Uterus (tissue), 4 donors: ENCODE measurements around the gene SLC34A3. TPM values are rescaled to one million over a fixed set of nuclear protein-coding genes. Genes with fewer than 3 reads are reported as not detected.

ENCODE experiments used
- DNase-seq, 2 donors: peaks; one replicate each; pipeline ENCODE4 v3.0.0-alpha.2; 2019 to 2020
- H3K27ac ChIP-seq, 2 donors: fragments of 200-600 bp; sonication (generic); 1 replicate in 1 of 2; 2 replicates in 1 of 2; pipeline ENCODE4 v1.5.1; 2016 to 2018
- H3K27me3 ChIP-seq, 2 donors: fragments of 200-600 bp; sonication (generic); one replicate each; pipeline ENCODE4 v1.5.1; 2018 to 2019; ENCODE audit warnings: control low read depth in 1 of 2
- H3K36me3 ChIP-seq, 2 donors: fragments of 200-600 bp; sonication (generic); one replicate each; pipeline ENCODE4 v1.5.1; 2019; ENCODE audit warnings: control low read depth in 1 of 2
- H3K4me1 ChIP-seq, 2 donors: fragments of 200-600 bp; sonication (generic); one replicate each; pipeline ENCODE4 v1.5.1; 2018 to 2019; ENCODE audit warnings: control low read depth in 1 of 2
- H3K4me3 ChIP-seq, 2 donors: fragments of 200-600 bp; sonication (generic); 1 replicate in 1 of 2; 2 replicates in 1 of 2; pipeline ENCODE4 v1.5.1; 2018 to 2019; ENCODE audit warnings: mild to moderate bottlenecking in 1 of 2
- H3K9me3 ChIP-seq, 2 donors: fragments of 200-600 bp; sonication (generic); one replicate each; pipeline ENCODE4 v1.5.1; 2019; ENCODE audit warnings: control low read depth in 1 of 2
- CTCF ChIP-seq, 4 experiments: fragments of 200-600 bp in 2 of 4; fragments of 450-650 bp in 2 of 4; sonication (generic) in 2 of 4; IDR thresholded peaks; one replicate each; pipeline ENCODE4 v1.5.1; 2016 to 2019; ENCODE audit warnings: antibody characterized with exemption in 4 of 4, mild to moderate bottlenecking in 2 of 4, moderate library complexity in 1 of 4
- POLR2A ChIP-seq, 2 donors: fragments of 450-650 bp; IDR thresholded peaks; one replicate each; pipeline ENCODE4 v1.6.1; 2016; ENCODE audit warnings: antibody characterized with exemption in 2 of 2, mild to moderate bottlenecking in 1 of 2, moderate library complexity in 1 of 2
- intact Hi-C: fragments of 100-400 bp; cut with DNase I; formaldehyde crosslinking; loops from one replicate; pipeline ENCODE4 v1.15.1; 2023; ENCODE audit warnings: low total_unique reads
- total RNA-seq, 4 donors: library from RNA; depleted of rRNA in 3 of 4; stranded (reverse); fragments of >200 nt in 3 of 4; gene quantifications; one replicate each; pipeline versions ENCODE4 v1.1.0 to v1.2.4, GENCODE V29; 2014 to 2023
- donor health status: DM: yes; HTN: yes; CAD: no.

The SLC34A3 gene
- total RNA-seq, 4 donors from 2014 or later: 0.48 TPM; not detected in 3

DNA sequence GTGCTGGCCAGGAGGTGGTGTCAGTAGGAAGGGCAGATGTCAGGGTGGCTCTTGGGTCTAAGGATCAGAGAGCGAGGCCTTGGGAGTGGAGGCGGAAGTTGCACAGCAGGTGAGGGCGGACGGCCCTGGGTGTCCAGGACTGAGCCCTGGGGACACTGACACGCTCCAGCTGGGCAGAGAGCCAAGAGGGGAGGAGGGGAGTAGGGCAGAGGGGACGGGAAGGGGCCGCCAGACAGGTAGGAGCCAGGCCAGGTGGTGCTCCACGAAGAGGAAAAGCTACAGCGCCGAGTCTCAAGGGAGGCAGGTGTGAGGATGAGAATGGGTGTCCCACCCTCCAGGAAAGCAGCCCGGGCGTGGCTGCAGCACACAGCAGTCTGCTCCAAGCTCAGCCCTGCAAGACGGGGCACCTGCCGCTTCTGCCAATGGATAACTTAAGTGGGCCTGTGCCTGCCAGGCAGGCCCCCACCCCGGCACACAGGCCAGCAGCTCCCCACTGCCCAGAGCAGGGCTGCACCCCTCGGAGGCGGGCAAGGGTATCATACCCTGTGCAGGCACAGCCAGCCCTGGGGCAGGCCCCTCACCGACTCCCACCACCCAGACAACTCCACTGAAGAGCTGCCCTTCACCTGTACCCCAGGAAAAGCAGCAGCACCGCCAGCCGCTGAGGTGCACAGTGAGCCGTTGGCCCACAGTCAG, 35.0 kb upstream of the SLC34A3 start:
- Histone ChIP-seq H3K27me3 (no peaks in the 10 kb centered on the region), H3K27ac (no peak overlapping the region), H3K4me3 (no peak overlapping the region), H3K36me3 (no peaks in the 10 kb centered on the region), H3K4me1 (peaks cover 8 to 17% of the 10 kb centered on the region in 2 donors), H3K9me3 (no peaks in the 10 kb centered on the region)
- TF ChIP-seq CTCF (IDR thresholded peaks at IDR 0.05): no peak
- intact Hi-C loops: no loop called here
- DNase-seq: no peak

DNA sequence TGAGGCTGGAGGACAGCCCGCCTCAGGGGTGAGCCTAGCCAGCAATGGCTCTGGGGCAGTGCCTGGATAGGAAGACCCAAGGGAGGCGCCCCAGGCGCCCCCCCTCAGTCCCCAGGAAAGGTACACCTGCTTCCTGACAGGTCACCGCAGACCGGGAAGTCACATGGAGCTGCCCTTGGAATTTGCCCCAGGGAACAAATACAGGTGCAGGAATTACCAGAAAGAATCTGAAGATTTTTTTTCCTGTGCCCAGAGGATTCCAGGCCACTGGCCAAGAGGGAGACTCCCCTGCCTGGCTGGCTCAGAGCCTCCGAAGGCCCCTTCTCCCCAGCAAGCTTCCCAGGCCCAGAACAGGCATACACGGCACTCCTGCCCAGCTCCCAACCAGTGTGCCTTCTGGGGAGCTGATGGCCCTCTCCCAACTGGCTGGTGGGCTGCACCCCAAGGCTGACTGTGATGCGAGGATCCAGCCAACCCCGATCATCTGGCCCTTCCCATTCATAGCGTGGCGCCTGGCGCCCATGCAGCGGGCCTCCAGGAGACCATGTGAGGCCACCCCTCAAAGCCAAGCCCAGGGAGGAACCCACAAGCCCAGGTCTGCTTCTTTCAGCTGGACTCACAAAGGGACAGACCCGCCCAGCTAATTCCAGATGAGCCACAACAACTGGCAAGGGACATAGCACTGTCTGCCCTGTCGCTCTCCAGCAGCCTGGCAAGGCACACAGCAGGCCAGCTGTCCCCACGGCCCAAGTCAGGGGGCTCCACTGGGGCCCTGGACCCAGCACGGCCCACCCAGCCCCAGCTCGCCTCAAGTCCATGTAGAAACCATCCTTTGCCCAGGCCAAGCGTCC, 32.4 kb upstream of the SLC34A3 start:
- no peak for DNase-seq
- H3K27ac ChIP-seq: no peak overlapping the region
- intact Hi-C loops: no loop called here
- H3K36me3 ChIP-seq: no peaks in the 10 kb centered on the region
- peaks cover 8 to 17% of the 10 kb centered on the region in 2 donors for H3K4me1 ChIP-seq
- TF ChIP-seq POLR2A (IDR thresholded peaks at IDR 0.05): no peak
- no peak for TF ChIP-seq CTCF (IDR thresholded peaks at IDR 0.05)
- H3K4me3 ChIP-seq: no peak overlapping the region
- H3K27me3 ChIP-seq: no peaks in the 10 kb centered on the region
- no peaks in the 10 kb centered on the region for H3K9me3 ChIP-seq

- intact Hi-C loops: no loop called here
- H3K36me3 ChIP-seq: no peaks in the 10 kb centered on the region
- no peak for DNase-seq
- peaks cover 12 to 17% of the 10 kb centered on the region in 2 donors for H3K4me1 ChIP-seq
- H3K27me3 ChIP-seq: no peaks in the 10 kb centered on the region
- TF ChIP-seq CTCF (IDR thresholded peaks at IDR 0.05) (no peak), POLR2A (IDR thresholded peaks at IDR 0.05) (no peak)
- H3K27ac ChIP-seq: no peak overlapping the region
- peak overlapping the region in 1 of 2 donors; percentile 38 for H3K4me3 ChIP-seq
- H3K9me3 ChIP-seq: no peaks in the 10 kb centered on the region
Measured at GRCh38 chr9:137198902-137199283, 31.8 kb upstream of the SLC34A3 start.

- Histone ChIP-seq H3K9me3 (no peaks in the 10 kb centered on the region), H3K4me3 (peak overlapping the region in 1 of 2 donors; percentile 38), H3K27me3 (no peaks in the 10 kb centered on the region), H3K27ac (no peak overlapping the region), H3K4me1 (peaks cover 19 to 22% of the 10 kb centered on the region in 2 donors), H3K36me3 (no peaks in the 10 kb centered on the region)
- no peak for DNase-seq
- intact Hi-C loops: no loop called here
- TF ChIP-seq POLR2A (IDR thresholded peaks at IDR 0.05) (no peak), CTCF (IDR thresholded peaks at IDR 0.05) (no peak)
Measured at GRCh38 chr9:137199411-137200121, 31.1 kb upstream of the SLC34A3 start.
